ENCODE results near the gene STARD13. TPM values are rescaled to one million over a fixed set of nuclear protein-coding genes. Genes with fewer than 3 reads are reported as not detected.

Gene STARD13
- total RNA-seq, 1 experiment from 2014 or later = 26.6 TPM

GRCh38 chr13:33296793-33297425 is 11.4 kb upstream of the STARD13 start:
- no peak overlapping the region for H3K4me3 ChIP-seq (ENCODE audit: low read length)
- intact Hi-C loops (cut with micrococcal nuclease) = no loop called here
- H3K9ac ChIP-seq (ENCODE audit: low read length) = no peak overlapping the region
- H3K36me3 ChIP-seq (ENCODE audit: low read depth, low read length) = no peaks in the 10 kb centered on the region
- ChIA-PET CTCF (no interaction called here), POLR2A (ENCODE audit: unreplicated experiment) (interaction anchor here (0.6 kb wide), 1 partner anchor 44 kb away, joined by 3 read pairs; no protein-coding TSS in a partner anchor)
- H3K4me2 ChIP-seq (ENCODE audit: low read length) = no peak overlapping the region
- no peaks in the 10 kb centered on the region for H3K9me3 ChIP-seq (ENCODE audit: low read length)
- ATAC-seq (no peak), DNase-seq (no peak)
- H3K4me1 ChIP-seq (ENCODE audit: insufficient read depth, low read length) = no peaks in the 10 kb centered on the region
- no peak overlapping the region for H2AFZ ChIP-seq (ENCODE audit: low read length)
- H3K9me2 ChIP-seq (replicated peaks; ENCODE audit: low read length) = no peaks in the 10 kb centered on the region
- H3K79me2 ChIP-seq (ENCODE audit: low read length) = no peaks in the 10 kb centered on the region
- H4K20me1 ChIP-seq (ENCODE audit: low read length) = no peaks in the 10 kb centered on the region
- H3K27me3 ChIP-seq (ENCODE audit: low read length) = no peaks in the 10 kb centered on the region
- no peak for TF ChIP-seq CTCF (conservative IDR thresholded peaks at IDR 0.05; ENCODE audit: low read depth, low read length)
- TF ChIP-seq EZH2 (IDR thresholded peaks at IDR 0.05; ENCODE audit: low read length, unreplicated experiment) = no peak
- TF ChIP-seq EZH2phosphoT487 (IDR thresholded peaks at IDR 0.05; ENCODE audit: borderline replicate concordance, low read length) = no peak
- no peak overlapping the region for H3K27ac ChIP-seq (ENCODE audit: low read length)
- H3F3A ChIP-seq (ENCODE audit: low read length, unreplicated experiment) = no peaks in the 10 kb centered on the region
- no TSS peak for BruUV-seq (replicated peaks)

- Histone ChIP-seq H3K9me2 (replicated peaks; ENCODE audit: low read length) (no peaks in the 10 kb centered on the region), H3K4me3 (ENCODE audit: low read length) (no peak overlapping the region), H4K20me1 (ENCODE audit: low read length) (no peaks in the 10 kb centered on the region), H3K9ac (ENCODE audit: low read length) (no peak overlapping the region), H3F3A (ENCODE audit: low read length, unreplicated experiment) (no peaks in the 10 kb centered on the region), H3K27me3 (ENCODE audit: low read length) (no peaks in the 10 kb centered on the region), H3K36me3 (ENCODE audit: low read depth, low read length) (no peaks in the 10 kb centered on the region), H3K79me2 (ENCODE audit: low read length) (no peaks in the 10 kb centered on the region), H3K4me1 (ENCODE audit: insufficient read depth, low read length) (no peaks in the 10 kb centered on the region), H3K27ac (ENCODE audit: low read length) (no peak overlapping the region), H2AFZ (ENCODE audit: low read length) (no peak overlapping the region), H3K9me3 (ENCODE audit: low read length) (no peaks in the 10 kb centered on the region), H3K4me2 (ENCODE audit: low read length) (no peak overlapping the region)
- DNase-seq = no peak
- BruUV-seq (replicated peaks) = no TSS peak
- ChIA-PET CTCF (no interaction called here), POLR2A (ENCODE audit: unreplicated experiment) (no interaction called here)
- ATAC-seq = no peak
- intact Hi-C loops (cut with micrococcal nuclease) = no loop called here
- no peak for TF ChIP-seq EZH2 (IDR thresholded peaks at IDR 0.05; ENCODE audit: low read length, unreplicated experiment)
- TF ChIP-seq EZH2phosphoT487 (IDR thresholded peaks at IDR 0.05; ENCODE audit: borderline replicate concordance, low read length) = no peak
- TF ChIP-seq CTCF (conservative IDR thresholded peaks at IDR 0.05; ENCODE audit: low read depth, low read length) = no peak
These were observed 7.2 kb upstream of the STARD13 start for GRCh38 chr13:33292712-33293111.

GRCh38 chr13:33290421-33290965 is 4.9 kb upstream of the STARD13 start:
- intact Hi-C loops (cut with micrococcal nuclease) = no loop called here
- TF ChIP-seq EZH2 (IDR thresholded peaks at IDR 0.05; ENCODE audit: low read length, unreplicated experiment) (no peak), EZH2phosphoT487 (IDR thresholded peaks at IDR 0.05; ENCODE audit: borderline replicate concordance, low read length) (no peak), CTCF (conservative IDR thresholded peaks at IDR 0.05; ENCODE audit: low read depth, low read length) (no peak)
- Histone ChIP-seq H3K36me3 (ENCODE audit: low read depth, low read length) (no peaks in the 10 kb centered on the region), H3K79me2 (ENCODE audit: low read length) (no peaks in the 10 kb centered on the region; the same call in 1 of the 2 replicates), H3K9me2 (replicated peaks; ENCODE audit: low read length) (no peaks in the 10 kb centered on the region), H3K4me1 (ENCODE audit: insufficient read depth, low read length) (peaks cover 7% of the 10 kb centered on the region), H2AFZ (ENCODE audit: low read length) (no peak overlapping the region), H3K27ac (ENCODE audit: low read length) (no peak overlapping the region), H3K9ac (ENCODE audit: low read length) (no peak overlapping the region), H3F3A (ENCODE audit: low read length, unreplicated experiment) (no peaks in the 10 kb centered on the region), H4K20me1 (ENCODE audit: low read length) (no peaks in the 10 kb centered on the region), H3K4me2 (ENCODE audit: low read length) (no peak overlapping the region), H3K4me3 (ENCODE audit: low read length) (no peak overlapping the region), H3K27me3 (ENCODE audit: low read length) (no peaks in the 10 kb centered on the region), H3K9me3 (ENCODE audit: low read length) (no peaks in the 10 kb centered on the region)
- no peak for ATAC-seq
- POLR2A ChIA-PET (ENCODE audit: unreplicated experiment) = no interaction called here
- DNase-seq = no peak
- CTCF ChIA-PET = no interaction called here
- BruUV-seq (replicated peaks) = no TSS peak
